B cell (primary cell): Measurements from ENCODE around the gene CPSF2. TPM values are rescaled to one million over a fixed set of nuclear protein-coding genes. Genes with fewer than 3 reads are reported as not detected.

Source experiments
- ATAC-seq: fragments of 200-7000 bp; cut with Tn5 transposase; one replicate; pipeline ENCODE4 v1.10.0; 2021; ENCODE audit warnings: low read depth, mild to moderate bottlenecking, moderate number of reproducible peaks, moderate library complexity
- CTCF ChIA-PET: fragments of 350-600 bp; sonication (Branson Sonifier 250); formaldehyde crosslinking; loops from one replicate; lab custom pipeline; 2021; ENCODE audit warnings: antibody characterized with exemption, inconsistent platforms; lab: Charles Lee
- POLR2A ChIA-PET: fragments of 350-600 bp; sonication (Branson Sonifier 250); formaldehyde crosslinking; loops from one replicate; lab custom pipeline; 2021; ENCODE audit warnings: antibody characterized with exemption; lab: Charles Lee
- DNase-seq: peaks from one replicate; pipeline ENCODE4 v3.0.0; 2013
- H2AFZ ChIP-seq: 2 replicates; pipeline ENCODE4 v1.6.1; 2012; ENCODE audit warnings: mild to moderate bottlenecking, low read depth, low read length; ENCODE audit not compliant: insufficient read depth, poor library complexity, severe bottlenecking
- H3K27ac ChIP-seq, 2 donors: 1 replicate in 1 of 2; 2 replicates in 1 of 2; pipeline ENCODE4 v1.5.1; 2012 to 2013; ENCODE audit warnings: low read length in 2 of 2, mild to moderate bottlenecking in 2 of 2, moderate library complexity in 1 of 2
- H3K27me3 ChIP-seq, 4 experiments: fragments of 200-600 bp in 1 of 4; sonication (generic) in 1 of 4; replicated peaks in 1 of 4; 1 replicate in 2 of 4; 2 replicates in 2 of 4; pipeline versions ENCODE4 v1.6.1 to v1.7.0; 2013 to 2016; ENCODE audit warnings: low read length in 3 of 4, mild to moderate bottlenecking in 2 of 4, mixed read lengths in 1 of 4, moderate library complexity in 1 of 4; ENCODE audit not compliant: insufficient read depth in 4 of 4, control insufficient read depth in 3 of 4; ENCODE audit errors: control extremely low read depth in 1 of 4
- H3K36me3 ChIP-seq, 2 experiments: replicated peaks in 1 of 2; 1 replicate in 1 of 2; 2 replicates in 1 of 2; pipeline versions ENCODE4 v1.6.1 to v1.7.1; 2013; ENCODE audit warnings: low read length in 1 of 2; ENCODE audit not compliant: insufficient read depth in 2 of 2, control insufficient read depth in 1 of 2; ENCODE audit errors: control extremely low read depth in 1 of 2, extremely low read depth in 1 of 2
- H3K4me1 ChIP-seq, 2 donors: fragments of 200-600 bp in 1 of 2; sonication (generic) in 1 of 2; 1 replicate in 1 of 2; 2 replicates in 1 of 2; pipeline versions ENCODE4 v1.5.1 to v1.6.1; 2013 to 2017; ENCODE audit warnings: low read length in 2 of 2; ENCODE audit not compliant: control insufficient read depth in 2 of 2, insufficient read depth in 2 of 2
- H3K4me2 ChIP-seq: replicated peaks from 2 replicates; pipeline ENCODE3; 2012; ENCODE audit warnings: mild to moderate bottlenecking, low read depth, low read length; ENCODE audit not compliant: poor library complexity, severe bottlenecking
- H3K4me3 ChIP-seq, 5 experiments: fragments of 200-600 bp in 1 of 5; sonication (generic) in 1 of 5; 1 replicate in 3 of 5; 2 replicates in 2 of 5; pipeline versions ENCODE4 v1.5.1 to v1.7.0; 2011 to 2016; ENCODE audit warnings: low read length in 4 of 5, mild to moderate bottlenecking in 4 of 5, low read depth in 2 of 5, control low read depth in 1 of 5, moderate library complexity in 1 of 5; ENCODE audit not compliant: insufficient read depth in 1 of 5; ENCODE audit errors: control extremely low read depth in 1 of 5, extremely low read depth in 1 of 5
- H3K79me2 ChIP-seq: fragments of 200-600 bp; sonication (generic); one replicate; pipeline ENCODE4 v1.6.0; 2016; ENCODE audit warnings: low read length; ENCODE audit not compliant: control insufficient read depth, insufficient read depth
- H3K9ac ChIP-seq: fragments of 200-600 bp; sonication (generic); 2 replicates; pipeline ENCODE4 v1.6.1; 2017; ENCODE audit warnings: mild to moderate bottlenecking, low read length, moderate library complexity
- H3K9me3 ChIP-seq, 3 donors: one replicate each; pipeline versions ENCODE4 v1.6.1 to v1.7.1; 2013; ENCODE audit warnings: low read length in 2 of 3; ENCODE audit not compliant: control insufficient read depth in 2 of 3, insufficient read depth in 1 of 3; ENCODE audit errors: control extremely low read depth in 1 of 3
- H4K20me1 ChIP-seq: 2 replicates; pipeline ENCODE4 v1.6.0; 2012; ENCODE audit warnings: mild to moderate bottlenecking, low read length; ENCODE audit not compliant: insufficient read depth, control insufficient read depth, poor library complexity, severe bottlenecking
- H3K27ac Mint-ChIP-seq: one replicate; pipeline ENCODE4 v1.8.0; 2021; ENCODE audit warnings: mixed read lengths
- H3K27me3 Mint-ChIP-seq: one replicate; pipeline ENCODE4 v1.8.0; 2021; ENCODE audit warnings: mixed read lengths
- H3K4me1 Mint-ChIP-seq: one replicate; pipeline ENCODE4 v1.8.0; 2021; ENCODE audit warnings: mixed read lengths
- H3K4me3 Mint-ChIP-seq: one replicate; pipeline ENCODE4 v1.8.0; 2021; ENCODE audit warnings: mixed read lengths
- H3K9me3 Mint-ChIP-seq: one replicate; pipeline ENCODE4 v1.8.0; 2022; ENCODE audit warnings: mixed read lengths; ENCODE audit not compliant: insufficient read depth
- CTCF ChIP-seq: fragments of 200-600 bp; IDR thresholded peaks from one replicate; pipeline ENCODE4 v1.8.0; 2022; ENCODE audit warnings: antibody characterized with exemption, mild to moderate bottlenecking
- EZH2 ChIP-seq: IDR thresholded peaks from 2 replicates; pipeline ENCODE4 v1.6.1; 2012; ENCODE audit warnings: borderline replicate concordance, low read depth, mild to moderate bottlenecking, moderate library complexity, low read length; ENCODE audit not compliant: insufficient read depth, poor library complexity, severe bottlenecking
- WGBS: methylation state at CpG from one replicate; pipeline ENCODE4 v1.1.5; 2013; ENCODE audit warnings: missing lambda C conversion rate; ENCODE audit not compliant: insufficient coverage; 5-methylcytosine and 5-hydroxymethylcytosine counted together
- intact Hi-C: fragments of 100-400 bp; cut with micrococcal nuclease; formaldehyde crosslinking; loops from one replicate; pipeline ENCODE4 v1.10.0; 2022
- polyA plus RNA-seq: library from polyadenylated mRNA; depleted of rRNA; stranded (reverse); fragments of >200 nt; gene quantifications from 2 replicates; pipeline ENCODE4 v1.2.3, GENCODE V29; 2012
- total RNA-seq, 2 donors: library from RNA; stranded (reverse); fragments of 120-200 nt in 1 of 2; gene quantifications; 1 replicate in 1 of 2; 2 replicates in 1 of 2; pipeline versions ENCODE4 v1.2.3 to v1.2.4, GENCODE V29; 2013 to 2022

Gene CPSF2
- total and polyA plus RNA-seq, 2 donors (not counting 1 experiment from before 2014, with no cell fraction given), result 5.2 to 42.6 TPM

DNA sequence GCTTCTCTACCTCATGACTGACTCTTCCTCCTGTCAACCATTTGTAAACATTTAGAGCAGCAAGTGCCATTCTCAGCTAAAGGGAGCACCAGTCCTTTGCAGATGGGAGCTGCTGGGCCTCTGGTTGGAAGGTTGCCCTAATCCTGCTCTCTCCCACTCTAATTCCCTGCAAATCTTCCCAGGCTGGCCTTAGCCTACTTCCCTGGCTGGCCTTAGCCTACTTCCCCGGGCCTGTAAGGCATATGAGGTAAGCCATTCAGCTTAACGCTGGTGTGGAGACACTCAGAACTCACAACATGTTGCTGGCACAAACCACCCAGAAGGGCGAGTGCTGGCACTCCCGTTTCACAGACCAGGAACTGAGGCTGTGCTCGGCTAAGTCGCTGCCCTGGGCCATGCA is 69.0 kb downstream of the CPSF2 start:
- Histone ChIP-seq H2AFZ (no peak overlapping the region), H3K36me3 (no peaks in the 10 kb centered on the region), H3K4me1 (no peaks in the 10 kb centered on the region), H3K79me2 (no peaks in the 10 kb centered on the region), H3K9ac (no peak overlapping the region), H3K27ac (no peak overlapping the region), H3K27me3 (no peaks in the 10 kb centered on the region), H3K4me3 (no peak overlapping the region), H4K20me1 (no peaks in the 10 kb centered on the region), H3K9me3 (peaks cover 0 to 18% (median 0%) of the 10 kb centered on the region in 3 donors), H3K4me2 (no peak overlapping the region)
- Mint-ChIP-seq H3K4me3 (no peak overlapping the region), H3K9me3 (peaks cover 4% of the 10 kb centered on the region), H3K4me1 (no peaks in the 10 kb centered on the region), H3K27ac (no peak overlapping the region), H3K27me3 (peaks cover 2% of the 10 kb centered on the region)
- POLR2A ChIA-PET, result no interaction called here
- CTCF ChIA-PET, result no interaction called here
- ATAC-seq (no peak), DNase-seq (no peak)
- intact Hi-C loops, result no loop called here
- TF ChIP-seq EZH2, result no peak
- TF ChIP-seq CTCF, result no peak
- WGBS, result 82% methylated on average over 6 of the region's 6 CpGs

DNA sequence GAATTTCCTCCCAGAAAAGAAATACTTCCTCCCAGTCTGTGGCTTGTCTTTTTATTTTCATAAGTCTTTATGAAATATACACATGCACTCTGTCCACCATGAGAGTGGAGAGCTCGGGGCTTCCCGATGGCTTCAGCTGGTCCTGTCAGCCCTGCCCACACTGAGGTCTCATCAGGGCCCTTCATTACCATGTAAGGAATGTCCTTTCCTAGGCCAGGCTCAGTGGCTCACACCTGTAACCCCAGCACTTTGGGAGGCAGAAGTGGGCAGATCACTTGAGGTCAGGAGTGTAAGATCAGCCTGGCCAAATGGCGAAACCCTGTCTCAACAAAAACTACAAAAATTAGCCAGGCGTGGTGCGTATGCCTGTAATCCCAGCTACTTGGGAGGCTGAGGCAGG is 77.0 kb downstream of the CPSF2 start:
- DNase-seq, result no peak
- no peaks in the 10 kb centered on the region for H3K4me1 Mint-ChIP-seq
- H3K9me3 ChIP-seq, result peaks cover 0 to 4% (median 0%) of the 10 kb centered on the region in 3 donors
- no peak overlapping the region for H3K4me3 ChIP-seq
- TF ChIP-seq CTCF (no peak), EZH2 (no peak)
- H3K4me3 Mint-ChIP-seq, result no peak overlapping the region
- H3K27me3 Mint-ChIP-seq, result peaks cover 40% of the 10 kb centered on the region
- intact Hi-C loops, result no loop called here
- no peaks in the 10 kb centered on the region for H3K9me3 Mint-ChIP-seq
- whole genome bisulfite sequencing, result 94% methylated on average over 3 of the region's 5 CpGs
- ChIA-PET CTCF (no interaction called here), POLR2A (no interaction called here)
- H3K79me2 ChIP-seq, result no peaks in the 10 kb centered on the region
- H3K27me3 ChIP-seq, result peaks cover 0 to 7% (median 0%) of the 10 kb centered on the region in 4 experiments
- H3K36me3 ChIP-seq, result no peaks in the 10 kb centered on the region
- H3K4me2 ChIP-seq, result no peak overlapping the region
- no peak overlapping the region for H2AFZ ChIP-seq
- H4K20me1 ChIP-seq, result no peaks in the 10 kb centered on the region
- no peaks in the 10 kb centered on the region for H3K4me1 ChIP-seq
- no peak overlapping the region for H3K9ac ChIP-seq
- ATAC-seq, result no peak
- no peak overlapping the region for H3K27ac ChIP-seq
- H3K27ac Mint-ChIP-seq, result no peak overlapping the region
